GM23338 (cell line): ENCODE data around the gene C22orf39. TPM values are rescaled to one million over a fixed set of nuclear protein-coding genes. Genes with fewer than 3 reads are reported as not detected.

Experiments used
- ATAC-seq: fragments of 200-7000 bp; cut with Tn5 transposase; 3 replicates; pipeline ENCODE4 v1.9.1; 2020
- DNase-seq: peaks from one replicate; pipeline ENCODE4 v3.0.0-alpha.2; 2015; ENCODE audit warnings: low spot score
- H2AFZ ChIP-seq: fragments of 200-600 bp; sonication (generic); 2 replicates; pipeline ENCODE4 v1.8.0; 2016; ENCODE audit warnings: antibody characterized with exemption, mild to moderate bottlenecking, moderate library complexity
- H3F3A ChIP-seq: fragments of 200-600 bp; sonication (generic); replicated peaks from 2 replicates; pipeline ENCODE4 v1.8.0; 2017; ENCODE audit warnings: antibody characterized with exemption, mixed run types, low read depth
- H3K27ac ChIP-seq: fragments of 200-600 bp; sonication (generic); 2 replicates; pipeline ENCODE4 v1.6.1; 2016; ENCODE audit warnings: low read depth
- H3K27me3 ChIP-seq: fragments of 200-600 bp; sonication (generic); 2 replicates; pipeline ENCODE4 v1.8.0; 2016; ENCODE audit warnings: mild to moderate bottlenecking, mixed run types, moderate library complexity; ENCODE audit not compliant: insufficient read depth
- H3K36me3 ChIP-seq: fragments of 200-600 bp; sonication (generic); 2 replicates; pipeline ENCODE4 v1.8.0; 2016; ENCODE audit warnings: mild to moderate bottlenecking; ENCODE audit not compliant: insufficient read depth
- H3K4me1 ChIP-seq: fragments of 200-600 bp; sonication (generic); 2 replicates; pipeline ENCODE4 v1.8.0; 2016; ENCODE audit warnings: mild to moderate bottlenecking, moderate library complexity; ENCODE audit not compliant: insufficient read depth
- H3K4me2 ChIP-seq: fragments of 200-600 bp; sonication (generic); 2 replicates; pipeline ENCODE4 v1.7.1; 2017; ENCODE audit warnings: mixed run types
- H3K4me3 ChIP-seq: fragments of 200-600 bp; sonication (generic); 2 replicates; pipeline ENCODE4 v1.6.1; 2016; ENCODE audit warnings: mixed run types
- H3K79me2 ChIP-seq: fragments of 200-600 bp; sonication (generic); replicated peaks from 2 replicates; pipeline ENCODE4 v1.8.0; 2017; ENCODE audit warnings: mild to moderate bottlenecking; ENCODE audit not compliant: insufficient read depth
- H3K9me2 ChIP-seq: fragments of 200-600 bp; sonication (generic); 2 replicates; pipeline ENCODE4 v1.8.0; 2017; ENCODE audit not compliant: insufficient read depth
- H4K20me1 ChIP-seq: fragments of 200-600 bp; sonication (generic); replicated peaks from 2 replicates; pipeline ENCODE4 v1.8.0; 2017; ENCODE audit warnings: mild to moderate bottlenecking; ENCODE audit not compliant: insufficient read depth
- H3K27ac Mint-ChIP-seq: 2 replicates; pipeline ENCODE4 v1.8.0; 2020; ENCODE audit warnings: inconsistent platforms, mild to moderate bottlenecking, moderate library complexity, mixed read lengths
- H3K27me3 Mint-ChIP-seq: 3 replicates; pipeline ENCODE4 v1.8.0; 2022; ENCODE audit warnings: low read depth, mild to moderate bottlenecking, moderate library complexity, mixed read lengths, inconsistent platforms; ENCODE audit not compliant: insufficient read depth, poor library complexity
- H3K36me3 Mint-ChIP-seq: 3 replicates; pipeline ENCODE4 v1.8.0; 2021; ENCODE audit warnings: low read depth, mild to moderate bottlenecking, inconsistent platforms, moderate library complexity, mixed read lengths
- H3K4me1 Mint-ChIP-seq: 3 replicates; pipeline ENCODE4 v1.8.0; 2020; ENCODE audit warnings: mild to moderate bottlenecking, inconsistent platforms, mixed read lengths
- H3K4me3 Mint-ChIP-seq: 3 replicates; pipeline ENCODE4 v1.8.0; 2021; ENCODE audit warnings: moderate library complexity, mild to moderate bottlenecking, inconsistent platforms, mixed read lengths
- H3K9me3 Mint-ChIP-seq: 3 replicates; pipeline ENCODE4 v1.8.0; 2020; ENCODE audit warnings: moderate library complexity, mild to moderate bottlenecking, inconsistent platforms, mixed read lengths
- CREB1 ChIP-seq: fragments of 250-450 bp; sonication (Bioruptor Pico); IDR thresholded peaks from 2 replicates; pipeline ENCODE4 v1.5.0; 2020; ENCODE audit warnings: low read depth, mild to moderate bottlenecking, moderate library complexity
- CTCF ChIP-seq, 2 experiments: fragments of 200-600 bp in 1 of 2; sonication (generic) in 1 of 2; conservative IDR thresholded peaks; 2 replicates each; pipeline versions ENCODE4 v1.5.1 to v1.6.1; 2016 to 2017; ENCODE audit warnings: antibody characterized with exemption in 2 of 2, low read depth in 2 of 2, mild to moderate bottlenecking in 2 of 2, moderate library complexity in 1 of 2
- EZH2 ChIP-seq: fragments of 200-600 bp; sonication (generic); IDR thresholded peaks from one replicate; pipeline ENCODE4 v1.8.0; 2017; ENCODE audit warnings: antibody characterized with exemption, mild to moderate bottlenecking, low read depth; ENCODE audit not compliant: unreplicated experiment
- EZH2phosphoT487 ChIP-seq: fragments of 200-600 bp; sonication (generic); IDR thresholded peaks from one replicate; pipeline ENCODE4 v1.8.1; 2018; ENCODE audit warnings: antibody characterized with exemption; ENCODE audit not compliant: unreplicated experiment
- JUNB ChIP-seq: IDR thresholded peaks from one replicate; pipeline ENCODE4 v1.6.1; 2016; ENCODE audit warnings: antibody characterized with exemption; ENCODE audit not compliant: unreplicated experiment
- POLR2AphosphoS5 ChIP-seq: IDR thresholded peaks from 2 replicates; pipeline ENCODE4 v1.6.1; 2016; ENCODE audit warnings: antibody characterized with exemption, low read depth
- REST ChIP-seq: IDR thresholded peaks from one replicate; pipeline ENCODE4 v1.6.1; 2018; ENCODE audit warnings: antibody characterized with exemption; ENCODE audit not compliant: unreplicated experiment
- STAT1 ChIP-seq: IDR thresholded peaks from one replicate; pipeline ENCODE4 v1.6.1; 2016; ENCODE audit warnings: antibody characterized with exemption; ENCODE audit not compliant: unreplicated experiment
- ZNF114 ChIP-seq: fragments of 250-450 bp; sonication (Bioruptor Pico); IDR thresholded peaks from 2 replicates; pipeline ENCODE4 v1.5.0; 2020; ENCODE audit warnings: mild to moderate bottlenecking, moderate library complexity
- polyA plus RNA-seq: library from polyadenylated mRNA; unstranded; fragments of >200 nt; fragmentation: Nextera tagmentation; extraction: Ambion mirVana; gene quantifications from 2 replicates; pipeline ENCODE4 v1.2.1, GENCODE V29; 2016
- total RNA-seq: library from RNA; depleted of rRNA; stranded (reverse); fragments of >200 nt; shearing (Covaris generic); gene quantifications from 2 replicates; pipeline ENCODE4 v1.2.3, GENCODE V29; 2014

The C22orf39 gene
- total and polyA plus RNA-seq, 2 experiments from 2014 or later = 37.4 to 40.2 TPM

GRCh38 chr22:19424186-19424500, 23.4 kb downstream of the C22orf39 start (continued):
- TF ChIP-seq REST = no peak
- TF ChIP-seq EZH2phosphoT487 = no peak
- no peak for TF ChIP-seq CREB1 (CRISPR knock-in tag)
- no peak for TF ChIP-seq EZH2
- TF ChIP-seq ZNF114 (CRISPR knock-in tag) = no peak
- TF ChIP-seq CTCF (conservative IDR thresholded peaks at IDR 0.05; ENCODE audit: low read depth in 2 of 2) = no peak
- TF ChIP-seq JUNB = no peak
- TF ChIP-seq POLR2AphosphoS5 = no peak
- no peak for TF ChIP-seq STAT1

- H3K27ac Mint-ChIP-seq = peak overlapping the region; percentile 29
- no peaks in the 10 kb centered on the region for H3F3A ChIP-seq
- peaks cover 9% of the 10 kb centered on the region; the same call in 2 of the 3 replicates for H3K36me3 Mint-ChIP-seq
- no peaks in the 10 kb centered on the region for H3K27me3 Mint-ChIP-seq
- 0 out of 2 replicates have a peak overlapping the region, but pooled peaks have one; percentile 12 for H3K4me2 ChIP-seq
- H3K27ac ChIP-seq = peak overlapping the region; percentile 67; the same call in 1 of the 2 replicates
- H2AFZ ChIP-seq = no peak overlapping the region
- ATAC-seq (no peak), DNase-seq (peak; percentile 38)
- H3K9me3 Mint-ChIP-seq = no peaks in the 10 kb centered on the region; the same call in 2 of the 3 replicates
- no peaks in the 10 kb centered on the region for H3K27me3 ChIP-seq
- peaks cover 32% of the 10 kb centered on the region for H3K4me1 Mint-ChIP-seq
- H3K4me1 ChIP-seq = peaks cover 23% of the 10 kb centered on the region
- peaks cover 100% of the 10 kb centered on the region for H3K79me2 ChIP-seq
- peak overlapping the region; percentile 9; the same call in 1 of the 3 replicates for H3K4me3 Mint-ChIP-seq
- TF ChIP-seq CTCF (conservative IDR thresholded peaks at IDR 0.05; ENCODE audit: low read depth in 2 of 2) = no peak
- no peak overlapping the region for H3K4me3 ChIP-seq
- peaks cover 82% of the 10 kb centered on the region for H4K20me1 ChIP-seq
- no peaks in the 10 kb centered on the region for H3K9me2 ChIP-seq
- H3K36me3 ChIP-seq = no peaks in the 10 kb centered on the region
Observed at GRCh38 chr22:19422440-19423301, 24.8 kb downstream of the C22orf39 start.
